HCEC 1CT (cell line): ENCODE measurements around the gene IGSF21.
"Not testable (repeated sequence)": the region's sequence is repeated elsewhere in the genome, so short reads cannot be mapped to it uniquely, and the experiment has no call there.

Source experiments
- DNase-seq: peaks from one replicate; pipeline ENCODE4 v3.0.0-alpha.2; 2017

The IGSF21 gene

DNA sequence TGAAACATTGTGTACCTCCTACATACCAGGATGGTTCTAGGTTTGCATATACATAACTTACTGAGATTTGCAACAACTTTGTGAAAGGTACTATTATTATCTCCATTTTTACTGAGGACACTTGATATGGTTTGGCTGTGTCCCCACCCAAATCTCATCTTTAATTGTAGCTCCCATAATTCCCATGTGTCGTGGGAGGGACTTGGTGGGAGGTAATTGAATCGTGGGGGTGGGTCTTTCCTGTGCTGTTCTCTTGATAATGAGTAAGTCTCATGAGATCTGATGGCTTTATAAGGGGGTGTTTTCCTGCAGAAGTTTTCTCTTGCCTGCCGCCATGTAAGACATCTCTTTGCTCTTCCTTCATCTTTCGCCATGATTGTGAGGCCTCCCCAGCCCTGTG, 40.1 kb downstream of the IGSF21 start:
- no peak for DNase-seq

DNA sequence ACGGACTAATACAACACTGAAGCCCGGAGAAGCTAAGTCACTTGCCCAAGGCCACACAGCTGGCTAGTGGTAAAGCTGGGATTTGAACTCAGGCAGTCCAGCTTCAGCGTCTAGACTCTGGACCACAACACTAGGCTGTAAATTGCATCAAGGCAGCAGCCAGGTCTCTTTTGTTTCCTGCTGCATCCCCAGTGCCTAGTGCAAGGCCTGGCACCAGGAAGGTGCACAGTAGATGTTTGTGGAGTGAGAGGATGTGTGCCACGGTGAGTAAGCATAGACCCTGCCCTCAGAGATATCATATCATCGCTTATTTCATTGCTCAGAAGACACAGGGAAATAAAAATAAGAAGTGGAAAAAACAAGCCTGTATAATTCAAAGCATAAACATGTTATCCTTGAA, 40.9 kb downstream of the IGSF21 start:
- no peak for DNase-seq

DNA sequence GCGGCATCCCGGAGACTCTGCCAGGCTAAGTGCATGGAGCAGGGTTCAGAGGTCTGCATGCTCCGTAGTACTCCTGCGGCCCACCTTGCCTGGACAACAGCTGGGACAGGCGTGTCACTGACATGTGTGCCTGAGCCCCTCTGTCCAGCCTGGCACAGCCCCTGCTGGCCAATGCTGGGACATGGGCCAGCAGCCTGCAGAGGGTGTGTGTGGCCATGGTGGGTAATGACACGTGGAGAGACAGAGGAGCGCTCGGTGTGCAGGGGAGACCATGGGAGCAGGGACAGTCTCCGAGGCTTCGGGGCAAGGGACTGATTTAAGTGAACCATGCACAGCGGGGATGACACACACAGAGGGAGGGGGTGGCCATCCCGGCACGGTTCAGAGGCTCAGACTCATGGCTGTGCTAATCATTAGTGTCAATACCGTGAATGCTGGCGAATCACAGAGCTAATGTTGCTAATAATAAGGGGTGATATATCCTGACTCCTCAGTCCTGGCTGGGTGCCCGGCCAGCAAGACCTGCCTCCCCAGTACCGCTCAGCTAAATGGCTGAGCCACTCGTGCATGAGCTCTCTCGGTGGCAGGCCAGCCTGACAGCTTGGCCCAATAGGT, 41.5 kb downstream of the IGSF21 start:
- no peak for DNase-seq

DNA sequence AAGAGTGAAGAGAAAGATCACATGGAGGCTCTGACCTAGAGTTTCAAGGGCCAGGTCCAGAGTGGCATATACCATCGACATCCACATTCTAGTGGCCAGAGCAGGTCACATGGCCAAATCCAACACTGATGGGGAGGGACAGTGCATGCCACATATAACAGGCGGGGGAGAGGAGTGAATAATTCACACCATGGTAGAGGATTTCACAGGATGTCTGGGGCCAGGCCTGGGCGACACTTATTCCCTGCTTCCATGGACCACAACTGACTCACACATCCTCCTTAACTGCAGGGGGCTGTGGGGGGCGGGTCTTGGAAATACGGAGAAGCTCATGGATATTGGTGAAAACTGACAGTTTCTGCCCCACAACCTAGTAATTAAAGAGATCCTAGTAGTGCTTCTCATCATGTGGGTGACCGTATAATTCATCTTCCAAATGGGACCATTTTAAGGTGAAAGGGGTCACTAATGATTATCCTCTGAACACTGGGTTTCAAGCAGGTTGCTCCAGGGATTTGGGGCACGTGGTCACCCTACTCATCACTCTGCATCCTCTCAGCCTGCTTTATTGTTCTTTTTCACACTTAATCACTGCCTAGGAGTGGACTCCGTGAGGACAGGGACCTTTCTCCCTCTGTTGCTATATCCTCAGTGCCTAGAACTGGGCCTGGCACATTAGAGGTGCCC, 44.0 kb downstream of the IGSF21 start:
- no peak for DNase-seq

DNA sequence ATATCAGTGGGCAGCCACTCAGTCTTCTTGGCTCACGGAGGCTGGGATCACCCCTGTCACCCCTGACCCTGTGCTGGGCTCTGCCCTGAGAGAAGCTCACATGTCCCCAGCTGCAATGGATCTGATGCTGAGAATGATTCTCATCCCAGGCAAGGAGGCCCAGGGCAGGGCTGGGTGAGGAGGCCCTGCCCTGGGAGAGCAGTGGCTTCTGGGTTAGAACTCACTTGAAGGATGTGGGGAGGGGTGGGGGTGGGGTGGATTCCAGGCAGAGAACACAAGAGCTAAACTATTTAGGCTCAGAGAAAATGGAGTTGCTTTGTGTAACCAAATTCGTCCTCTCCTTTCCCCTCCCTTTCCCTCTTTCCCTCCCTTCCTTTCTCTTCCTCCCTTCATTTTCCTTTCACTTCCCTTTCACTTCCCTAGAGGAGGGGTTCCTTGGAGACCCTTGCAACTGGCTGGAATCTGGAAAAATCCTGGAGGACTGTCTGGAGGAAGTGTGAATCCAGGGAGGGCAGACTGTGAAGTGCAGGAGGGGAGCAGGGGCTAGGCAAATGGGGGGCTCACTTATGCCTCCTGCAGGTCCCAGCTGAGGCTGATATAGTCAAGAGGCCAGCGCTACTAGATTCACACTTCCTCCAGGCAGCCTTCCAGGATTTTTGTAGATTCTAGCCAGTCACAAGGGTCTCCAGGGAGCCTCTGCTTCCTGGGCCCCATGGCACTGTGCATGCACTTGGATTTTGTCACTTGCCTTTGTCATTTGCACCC, 47.0 kb downstream of the IGSF21 start:
- DNase-seq, result no peak

DNA sequence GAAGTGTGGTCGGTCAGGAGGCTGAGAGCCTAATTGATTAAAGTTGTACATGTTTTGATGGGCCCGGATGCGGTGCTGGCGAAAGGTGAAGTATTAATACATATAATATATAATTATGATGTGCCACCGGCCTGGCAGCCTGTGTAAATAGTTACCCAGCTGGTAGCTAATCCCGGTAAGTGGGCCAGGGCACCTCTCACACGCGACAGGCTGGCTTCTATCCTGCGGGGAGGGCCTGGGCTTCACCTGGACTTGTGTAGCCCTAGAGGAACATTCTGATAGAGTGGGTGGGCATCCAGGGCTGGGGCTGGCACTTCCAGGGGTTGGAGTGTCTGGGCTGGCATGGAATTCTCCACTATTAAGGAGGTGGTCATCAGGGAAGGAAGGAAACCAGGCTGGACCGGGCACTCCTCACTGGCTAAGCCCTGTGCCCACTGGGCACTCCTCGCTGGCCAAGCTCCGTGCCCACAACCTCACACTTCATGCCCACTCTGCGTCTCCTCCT, 48.3 kb downstream of the IGSF21 start:
- DNase-seq, result no peak

DNA sequence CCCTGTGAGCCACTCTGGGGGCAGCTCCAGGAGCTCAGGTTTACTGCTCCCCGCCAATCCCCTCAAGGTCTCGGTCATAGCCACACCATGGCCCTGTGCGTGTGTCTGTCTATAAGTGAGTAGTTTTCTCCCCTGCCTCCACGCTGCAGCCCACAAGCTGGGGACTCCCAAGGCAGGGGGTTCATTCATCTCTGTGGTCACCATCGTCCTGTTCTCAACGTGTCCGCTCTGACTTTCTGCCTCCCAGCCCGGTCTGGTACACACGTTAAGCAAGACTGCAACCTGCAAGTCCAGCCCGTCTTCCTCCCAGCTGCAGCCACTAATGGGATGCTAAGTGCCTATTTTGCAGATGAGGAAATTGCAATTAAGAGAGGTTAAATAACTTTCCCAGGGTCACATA, 49.8 kb downstream of the IGSF21 start:
- no peak for DNase-seq

DNA sequence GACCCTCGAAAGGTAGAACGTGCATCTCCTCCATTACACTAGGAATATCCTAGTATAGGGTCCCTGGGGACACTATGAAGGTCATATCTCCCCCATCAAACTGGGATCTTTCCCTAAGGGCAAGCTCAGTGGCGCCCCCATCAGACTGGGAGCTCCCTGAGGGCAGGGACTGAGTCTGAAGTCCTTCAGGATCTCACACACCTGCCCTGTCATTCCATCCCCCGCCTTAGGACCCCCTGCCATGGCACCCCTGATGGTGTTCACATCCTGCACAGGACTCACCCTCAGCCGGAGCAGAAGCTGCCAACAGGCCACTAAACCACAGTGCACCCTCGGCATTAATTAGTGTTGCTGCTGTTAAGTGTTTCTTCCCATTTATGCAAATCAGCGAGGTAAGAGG, 50.4 kb downstream of the IGSF21 start:
- no peak for DNase-seq

DNA sequence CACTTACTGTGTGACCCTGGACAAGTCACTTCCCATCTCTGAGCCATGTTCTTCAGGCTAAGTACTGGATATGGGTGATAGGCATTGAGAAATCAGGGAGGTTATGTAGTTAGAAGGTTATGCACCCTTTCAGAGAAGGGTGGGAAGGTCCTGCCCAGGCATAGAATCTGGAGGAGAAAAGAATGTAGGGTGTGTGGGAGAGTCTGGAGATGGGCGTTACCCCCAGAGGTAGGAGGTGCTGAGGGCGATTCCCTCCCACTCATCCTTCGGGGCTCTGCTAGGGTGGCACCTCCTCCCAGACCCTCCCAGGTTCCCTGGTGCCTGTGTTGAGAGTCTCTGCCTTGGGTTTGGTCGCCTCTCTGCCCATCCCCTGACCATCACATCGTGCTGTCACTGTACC, 51.1 kb downstream of the IGSF21 start:
- no peak for DNase-seq

DNA sequence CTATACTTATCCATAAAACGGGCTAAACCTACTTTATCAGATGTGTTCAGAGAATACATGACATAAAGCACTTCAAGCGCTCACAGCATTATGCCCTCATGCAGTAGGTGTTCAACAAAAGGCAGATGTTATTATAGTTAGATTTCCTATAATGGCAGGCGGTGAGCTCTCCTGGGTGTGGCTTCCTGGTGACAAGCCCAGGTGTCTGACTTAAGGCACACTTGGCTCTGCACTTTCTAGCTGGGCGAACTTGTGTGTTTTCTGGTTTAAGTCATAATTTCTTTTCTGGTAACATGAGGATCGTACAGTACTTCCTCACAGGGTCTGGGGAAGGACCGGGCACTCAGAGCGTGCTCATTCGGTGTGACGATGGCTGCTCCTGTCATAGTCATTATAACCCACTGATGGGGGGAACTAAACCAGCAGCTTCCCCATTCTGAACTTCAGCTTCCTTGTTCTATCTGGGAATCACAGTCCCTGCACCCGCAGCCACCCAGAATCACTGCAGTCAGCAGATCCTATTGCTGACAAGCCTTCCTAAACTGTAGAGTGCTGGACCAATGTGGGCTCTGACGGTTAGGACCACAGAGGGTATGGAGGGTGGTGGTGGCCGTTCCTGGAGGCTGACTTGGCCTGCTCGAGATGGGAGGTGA, 52.8 kb downstream of the IGSF21 start:
- no peak for DNase-seq

DNA sequence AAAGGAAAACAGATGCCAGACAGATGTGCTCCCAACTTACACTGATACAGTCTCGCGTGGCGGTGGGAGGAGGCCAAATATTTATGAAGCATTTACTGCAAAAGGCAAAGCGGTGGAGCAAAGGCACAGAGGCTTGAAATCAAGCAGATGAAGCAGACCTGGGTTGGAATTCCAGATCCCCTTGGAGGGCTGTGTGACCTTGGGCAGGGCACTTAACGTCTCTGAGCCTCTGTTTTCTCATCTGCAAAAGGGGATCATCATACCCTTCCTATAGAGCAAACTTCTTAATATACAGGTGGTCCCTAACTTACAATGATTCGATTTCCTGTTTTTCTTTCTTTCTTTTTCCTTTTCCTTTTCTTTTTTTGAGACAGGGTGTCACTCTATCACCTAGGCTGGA, 54.1 kb downstream of the IGSF21 start:
- DNase-seq, result no peak

DNA sequence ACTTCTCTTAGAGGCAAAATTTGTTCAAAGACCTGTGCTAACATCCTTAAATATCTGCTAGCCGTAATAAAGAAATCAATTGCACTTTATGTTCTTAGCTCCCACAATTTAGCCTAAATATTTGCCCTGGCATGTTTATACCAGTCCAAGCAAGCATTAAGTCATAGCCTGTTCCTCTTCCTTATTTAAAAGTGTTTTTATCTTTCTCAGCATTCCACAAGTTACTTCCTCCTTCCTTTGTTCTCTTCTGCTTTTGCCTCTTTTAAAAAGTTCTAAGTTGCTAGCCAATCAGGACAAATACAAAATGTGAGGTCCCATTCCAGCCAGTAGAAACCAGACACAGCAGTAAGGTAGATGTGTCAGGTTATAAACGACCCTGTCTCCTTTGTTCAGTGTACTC, 58.0 kb downstream of the IGSF21 start:
- not testable (repeated sequence) for DNase-seq

DNA sequence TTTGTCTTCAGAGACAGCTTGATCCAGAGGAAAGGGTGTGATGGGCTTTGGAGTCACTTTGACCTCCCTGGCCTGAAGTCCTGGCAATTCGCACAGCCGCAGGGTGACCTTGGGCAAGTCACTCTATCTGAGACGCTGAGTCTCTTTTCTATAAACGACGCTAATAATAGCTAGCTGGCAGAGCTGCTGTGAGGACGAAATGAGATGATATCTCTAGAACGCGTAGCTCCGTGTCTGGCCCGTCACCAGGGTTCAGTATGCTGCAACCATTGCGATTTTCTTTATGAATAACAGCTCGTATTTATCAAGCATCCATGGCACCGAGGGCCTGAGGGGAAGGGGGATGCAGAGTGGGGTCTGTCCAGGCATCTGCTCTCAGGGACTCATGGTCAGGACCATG, 58.7 kb downstream of the IGSF21 start:
- DNase-seq, result no peak

DNA sequence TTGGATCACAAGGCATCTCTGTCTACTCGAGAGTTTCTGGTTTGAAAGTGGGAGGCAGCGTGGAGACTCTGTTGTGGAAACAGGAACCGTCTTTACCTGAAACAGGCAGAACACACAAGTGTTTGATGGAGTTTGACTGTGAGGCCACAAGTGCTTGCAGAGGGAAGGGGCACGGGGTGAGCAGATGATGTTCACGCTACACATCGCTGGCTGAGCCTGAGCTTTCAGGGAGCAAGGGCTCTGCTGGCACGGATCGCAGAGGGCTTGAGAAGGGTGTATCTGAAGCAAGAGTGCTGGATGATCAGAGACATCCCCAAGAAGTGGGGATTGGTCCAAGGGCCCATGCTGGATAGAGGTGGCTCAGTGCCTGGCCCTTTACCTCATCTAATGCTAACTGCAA, 59.3 kb downstream of the IGSF21 start:
- DNase-seq, result no peak

DNA sequence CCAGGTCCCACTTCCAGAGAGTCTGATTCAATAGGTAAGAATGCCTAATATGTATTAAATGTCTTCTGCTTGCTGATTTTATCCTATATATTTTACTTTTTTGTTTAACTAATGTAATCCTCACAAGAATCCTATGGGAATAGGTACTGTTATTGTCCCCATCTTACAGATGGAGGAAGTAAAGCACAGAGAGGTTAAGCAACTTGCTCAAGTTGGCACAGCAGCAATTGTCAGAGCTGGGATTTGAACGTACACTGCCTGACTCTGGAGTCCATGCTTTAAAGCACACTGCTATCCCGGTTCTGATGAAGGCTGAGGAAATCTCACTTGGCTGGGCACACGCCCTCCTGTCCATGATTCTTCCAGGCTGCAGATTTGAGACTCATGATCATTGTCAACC, 62.8 kb downstream of the IGSF21 start:
- no peak for DNase-seq

DNA sequence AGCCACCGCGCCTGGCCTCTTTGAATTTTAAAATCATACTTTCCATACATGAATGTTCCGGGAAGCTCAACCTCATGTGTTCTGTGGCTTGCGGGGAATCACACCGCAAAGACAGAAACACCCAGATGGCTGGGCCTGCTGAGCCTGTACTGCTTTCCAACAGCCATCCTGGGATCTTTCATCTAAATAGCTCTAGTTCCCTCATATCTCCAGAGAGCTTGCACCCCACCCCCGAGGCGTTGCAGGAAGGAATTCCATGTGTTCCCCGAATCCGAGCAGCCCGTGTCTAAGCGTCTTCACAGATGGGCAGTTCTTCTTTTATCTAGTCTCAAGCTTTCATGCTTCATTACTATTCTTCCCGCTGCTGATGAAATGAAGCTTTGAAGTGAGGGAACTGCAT, 66.4 kb downstream of the IGSF21 start:
- no peak for DNase-seq

DNA sequence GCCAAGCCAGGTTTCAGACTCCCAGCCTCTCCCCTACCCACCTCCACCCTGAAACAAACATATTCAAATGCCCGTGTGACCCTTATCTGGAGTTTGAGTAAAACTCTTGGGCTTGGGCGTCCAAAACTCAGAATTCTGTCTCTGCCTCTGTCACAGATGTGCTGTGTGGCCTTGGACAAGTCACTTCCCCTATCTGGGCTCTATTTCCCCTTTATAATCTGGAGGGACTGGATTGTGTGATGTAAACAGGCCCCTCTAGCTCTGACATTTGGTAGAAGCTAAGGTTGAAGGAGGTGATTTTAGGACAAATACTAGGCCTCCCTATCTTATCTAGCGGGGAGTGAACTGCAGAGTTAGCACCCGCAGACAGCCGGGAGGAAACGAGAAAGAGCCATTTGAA, 67.5 kb downstream of the IGSF21 start:
- no peak for DNase-seq

DNA sequence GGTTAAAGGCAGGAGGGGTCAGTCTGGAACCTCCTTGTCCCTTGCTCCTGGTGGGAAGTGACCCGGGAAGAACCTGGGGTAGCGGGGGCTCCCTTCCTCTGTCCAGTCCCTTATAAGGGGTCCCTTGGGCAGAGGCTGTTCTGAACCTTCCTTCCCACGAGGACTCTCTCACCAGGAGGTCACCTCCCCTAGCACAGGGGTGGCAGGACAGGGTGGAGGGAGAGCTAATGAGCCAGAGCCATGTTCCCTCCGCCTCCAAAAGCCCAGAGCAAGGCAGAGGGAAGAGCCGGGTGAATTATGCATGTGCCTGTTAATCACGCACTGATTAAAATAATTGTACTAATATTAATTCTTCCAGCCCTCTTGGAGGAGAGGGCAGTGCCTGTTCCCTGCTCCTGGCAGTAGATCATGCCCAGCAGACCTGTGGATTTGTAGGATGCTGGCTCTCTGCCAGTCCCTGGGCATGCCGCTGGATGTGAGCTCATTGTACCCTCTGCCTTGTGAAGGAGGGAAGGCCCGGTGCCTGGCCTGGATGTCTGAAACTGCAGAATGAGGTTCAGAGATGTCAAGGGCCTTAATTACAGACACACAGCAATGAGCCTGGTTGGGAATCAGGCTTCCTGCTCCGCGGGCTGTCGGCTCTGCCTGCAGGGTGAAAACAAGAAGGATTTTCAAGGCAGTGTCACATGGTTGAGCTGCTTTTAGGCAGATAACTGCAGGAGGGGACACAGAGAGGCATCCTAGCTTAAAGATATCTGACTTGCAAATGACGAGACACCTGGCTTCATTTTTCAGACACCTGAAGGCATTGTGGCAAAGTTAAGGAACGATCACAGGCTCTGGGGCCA, 68.2 kb downstream of the IGSF21 start:
- DNase-seq, result no peak

DNA sequence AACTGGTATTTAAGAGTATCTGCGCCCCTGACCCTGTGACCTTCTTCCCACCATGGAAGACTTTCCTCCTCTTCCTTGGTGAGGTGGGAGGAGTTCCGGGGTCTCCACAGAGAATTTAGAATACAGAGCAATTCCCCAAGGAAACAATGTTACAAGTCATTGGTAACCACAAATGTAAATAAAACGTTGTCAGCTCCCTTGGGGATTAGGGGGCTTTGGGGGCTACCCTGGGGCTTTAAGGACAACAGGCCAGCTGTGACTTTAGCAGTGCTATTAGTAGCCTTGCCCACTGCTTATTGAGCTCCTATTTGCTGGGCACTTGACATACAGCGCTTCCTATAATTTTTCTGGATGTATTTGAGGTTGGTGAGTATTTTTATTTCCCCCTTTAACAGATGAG, 69.0 kb downstream of the IGSF21 start:
- DNase-seq, result no peak

DNA sequence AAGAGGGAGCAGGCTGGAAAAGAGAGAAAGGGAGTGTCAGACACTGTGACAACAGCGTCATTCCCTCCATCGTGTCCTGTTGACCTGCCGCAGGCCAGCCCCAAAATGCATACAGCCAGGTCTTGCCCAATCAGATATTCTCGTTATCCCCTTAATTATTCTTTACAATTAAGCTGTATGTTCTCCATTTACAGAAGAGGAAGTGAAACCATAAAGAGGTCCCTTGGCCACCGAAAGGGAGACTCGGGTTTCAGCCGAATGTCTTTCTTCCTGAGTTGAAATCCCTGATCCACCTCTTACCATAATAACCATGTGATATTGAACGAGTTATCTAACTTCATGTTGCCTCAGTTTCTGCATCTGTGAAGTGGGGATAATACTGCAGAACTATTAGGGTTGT, 70.5 kb downstream of the IGSF21 start:
- no peak for DNase-seq

DNA sequence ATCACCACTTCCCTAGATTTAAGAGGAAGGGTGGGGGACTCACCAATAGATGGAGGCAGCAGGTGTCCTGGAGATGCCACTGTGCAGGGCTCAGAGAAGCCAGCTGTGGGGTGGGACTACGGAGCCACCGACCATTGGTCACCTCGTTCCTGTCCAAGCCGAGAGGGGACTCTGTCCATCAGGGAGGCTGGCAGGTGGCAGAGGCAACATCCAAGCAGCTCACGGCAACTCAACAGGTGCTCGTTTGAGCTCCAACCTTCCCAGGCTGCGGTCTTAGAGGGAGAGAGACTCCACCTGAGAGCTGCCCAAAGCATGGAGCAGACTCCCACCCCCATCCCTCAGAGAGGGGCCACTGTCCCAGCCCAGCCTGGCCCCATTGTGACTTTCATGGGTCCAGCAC, 71.4 kb downstream of the IGSF21 start:
- no peak for DNase-seq

DNA sequence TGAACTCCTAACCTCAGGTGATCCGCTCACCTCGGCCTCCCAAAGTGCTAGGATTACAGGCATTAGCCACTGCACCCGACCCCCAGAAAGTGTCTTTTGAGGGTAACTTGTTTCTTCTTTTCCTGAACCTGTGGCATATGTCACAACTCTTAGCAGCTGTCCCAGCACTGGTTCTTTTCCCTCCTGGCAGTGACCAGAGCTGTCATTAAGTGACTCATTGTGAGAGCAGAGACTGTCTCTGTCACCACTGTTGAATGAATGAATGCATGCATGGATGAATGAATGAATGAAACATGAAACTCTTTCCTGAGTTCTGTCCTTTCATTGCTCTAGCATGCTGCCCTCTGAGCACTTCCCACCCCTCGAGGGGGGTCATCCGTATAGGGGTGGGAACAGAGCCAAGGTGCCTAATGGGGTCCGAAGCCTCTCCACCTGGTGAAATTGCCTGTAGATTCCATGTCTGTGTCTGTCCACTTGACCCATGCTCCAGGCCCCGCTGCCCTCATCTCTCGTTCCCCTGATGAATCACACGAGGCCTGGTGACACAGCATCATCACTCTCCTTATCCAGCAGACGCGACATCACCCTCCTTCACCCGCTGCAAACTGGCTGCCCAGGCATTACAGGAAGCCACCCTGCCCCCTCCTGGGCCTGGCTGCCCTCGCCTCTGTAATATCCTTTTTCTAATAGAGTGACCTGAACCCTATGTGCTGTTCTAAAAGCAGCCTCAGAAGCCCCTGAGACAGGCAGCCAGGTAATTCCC, 75.0 kb downstream of the IGSF21 start:
- no peak for DNase-seq
